Neural cell (in vitro differentiated cells): ENCODE data around the gene PKP1.

Experiments used
- SMC3 ChIP-seq: fragments of 450-650 bp; conservative IDR thresholded peaks from 2 replicates; pipeline ENCODE4 v1.6.1; 2014; ENCODE audit warnings: antibody characterized with exemption, mild to moderate bottlenecking, moderate library complexity; ENCODE audit not compliant: poor library complexity
- TF ChIP-seq, protein P1 (sequence below): fragments of 450-650 bp; IDR thresholded peaks from 2 replicates; pipeline ENCODE4 v1.5.1; 2014; ENCODE audit warnings: antibody characterized with exemption, mild to moderate bottlenecking, moderate library complexity; ENCODE audit not compliant: poor library complexity, severe bottlenecking
- TF ChIP-seq, protein P2 (sequence below): IDR thresholded peaks from 2 replicates; pipeline ENCODE4 v1.6.1; 2012; ENCODE audit warnings: borderline replicate concordance

DNA sequence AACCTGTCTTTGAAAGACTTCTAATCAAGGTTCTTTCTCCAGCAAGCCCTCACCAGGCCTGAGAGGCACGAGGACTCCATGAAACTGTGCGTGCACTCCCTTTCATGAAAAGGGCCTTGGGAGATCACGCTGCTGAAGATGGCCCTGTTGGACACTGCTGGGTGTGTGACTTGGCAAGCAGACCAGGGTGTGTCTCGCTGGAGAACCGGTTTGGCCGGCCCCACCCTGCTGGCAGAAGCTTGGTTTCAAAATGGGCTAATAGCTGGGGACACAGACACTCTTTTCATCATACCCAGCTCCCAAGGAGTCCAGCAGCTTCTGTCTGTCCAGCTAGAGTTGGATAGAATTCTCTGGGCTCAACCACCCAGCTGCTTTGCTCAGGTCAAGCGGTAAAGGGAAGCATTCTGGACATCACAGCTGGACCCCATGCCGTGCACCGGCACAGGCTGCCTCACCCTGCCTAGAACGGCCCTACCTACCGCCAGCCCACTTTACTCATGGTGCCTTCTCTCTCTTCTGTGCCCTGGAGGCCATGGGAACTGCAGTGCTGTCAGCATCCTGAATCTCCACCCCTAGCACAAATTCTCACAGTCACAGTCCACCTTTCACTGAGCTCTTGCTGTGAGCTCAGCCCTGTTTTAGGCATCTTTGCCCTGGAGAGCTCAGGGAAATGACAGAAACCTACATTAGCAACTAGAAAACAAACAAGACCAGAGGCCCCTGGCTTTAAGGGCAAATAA is 24.6 kb downstream of the PKP1 start:
- TF ChIP-seq, protein P1, sequence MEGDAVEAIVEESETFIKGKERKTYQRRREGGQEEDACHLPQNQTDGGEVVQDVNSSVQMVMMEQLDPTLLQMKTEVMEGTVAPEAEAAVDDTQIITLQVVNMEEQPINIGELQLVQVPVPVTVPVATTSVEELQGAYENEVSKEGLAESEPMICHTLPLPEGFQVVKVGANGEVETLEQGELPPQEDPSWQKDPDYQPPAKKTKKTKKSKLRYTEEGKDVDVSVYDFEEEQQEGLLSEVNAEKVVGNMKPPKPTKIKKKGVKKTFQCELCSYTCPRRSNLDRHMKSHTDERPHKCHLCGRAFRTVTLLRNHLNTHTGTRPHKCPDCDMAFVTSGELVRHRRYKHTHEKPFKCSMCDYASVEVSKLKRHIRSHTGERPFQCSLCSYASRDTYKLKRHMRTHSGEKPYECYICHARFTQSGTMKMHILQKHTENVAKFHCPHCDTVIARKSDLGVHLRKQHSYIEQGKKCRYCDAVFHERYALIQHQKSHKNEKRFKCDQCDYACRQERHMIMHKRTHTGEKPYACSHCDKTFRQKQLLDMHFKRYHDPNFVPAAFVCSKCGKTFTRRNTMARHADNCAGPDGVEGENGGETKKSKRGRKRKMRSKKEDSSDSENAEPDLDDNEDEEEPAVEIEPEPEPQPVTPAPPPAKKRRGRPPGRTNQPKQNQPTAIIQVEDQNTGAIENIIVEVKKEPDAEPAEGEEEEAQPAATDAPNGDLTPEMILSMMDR: no peak
- TF ChIP-seq, protein P2, sequence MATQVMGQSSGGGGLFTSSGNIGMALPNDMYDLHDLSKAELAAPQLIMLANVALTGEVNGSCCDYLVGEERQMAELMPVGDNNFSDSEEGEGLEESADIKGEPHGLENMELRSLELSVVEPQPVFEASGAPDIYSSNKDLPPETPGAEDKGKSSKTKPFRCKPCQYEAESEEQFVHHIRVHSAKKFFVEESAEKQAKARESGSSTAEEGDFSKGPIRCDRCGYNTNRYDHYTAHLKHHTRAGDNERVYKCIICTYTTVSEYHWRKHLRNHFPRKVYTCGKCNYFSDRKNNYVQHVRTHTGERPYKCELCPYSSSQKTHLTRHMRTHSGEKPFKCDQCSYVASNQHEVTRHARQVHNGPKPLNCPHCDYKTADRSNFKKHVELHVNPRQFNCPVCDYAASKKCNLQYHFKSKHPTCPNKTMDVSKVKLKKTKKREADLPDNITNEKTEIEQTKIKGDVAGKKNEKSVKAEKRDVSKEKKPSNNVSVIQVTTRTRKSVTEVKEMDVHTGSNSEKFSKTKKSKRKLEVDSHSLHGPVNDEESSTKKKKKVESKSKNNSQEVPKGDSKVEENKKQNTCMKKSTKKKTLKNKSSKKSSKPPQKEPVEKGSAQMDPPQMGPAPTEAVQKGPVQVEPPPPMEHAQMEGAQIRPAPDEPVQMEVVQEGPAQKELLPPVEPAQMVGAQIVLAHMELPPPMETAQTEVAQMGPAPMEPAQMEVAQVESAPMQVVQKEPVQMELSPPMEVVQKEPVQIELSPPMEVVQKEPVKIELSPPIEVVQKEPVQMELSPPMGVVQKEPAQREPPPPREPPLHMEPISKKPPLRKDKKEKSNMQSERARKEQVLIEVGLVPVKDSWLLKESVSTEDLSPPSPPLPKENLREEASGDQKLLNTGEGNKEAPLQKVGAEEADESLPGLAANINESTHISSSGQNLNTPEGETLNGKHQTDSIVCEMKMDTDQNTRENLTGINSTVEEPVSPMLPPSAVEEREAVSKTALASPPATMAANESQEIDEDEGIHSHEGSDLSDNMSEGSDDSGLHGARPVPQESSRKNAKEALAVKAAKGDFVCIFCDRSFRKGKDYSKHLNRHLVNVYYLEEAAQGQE: no peak
- no peak for TF ChIP-seq SMC3
